ENCODE data around the gene CEP170B. TPM values are rescaled to one million over a fixed set of nuclear protein-coding genes. Genes with fewer than 3 reads are reported as not detected.
"Not testable (repeated sequence)": the region's sequence is repeated elsewhere in the genome, so short reads cannot be mapped to it uniquely, and the experiment has no call there.

CEP170B gene
- total RNA-seq, 2 experiments from 2014 or later = 2.2 to 2.3 TPM

DNA sequence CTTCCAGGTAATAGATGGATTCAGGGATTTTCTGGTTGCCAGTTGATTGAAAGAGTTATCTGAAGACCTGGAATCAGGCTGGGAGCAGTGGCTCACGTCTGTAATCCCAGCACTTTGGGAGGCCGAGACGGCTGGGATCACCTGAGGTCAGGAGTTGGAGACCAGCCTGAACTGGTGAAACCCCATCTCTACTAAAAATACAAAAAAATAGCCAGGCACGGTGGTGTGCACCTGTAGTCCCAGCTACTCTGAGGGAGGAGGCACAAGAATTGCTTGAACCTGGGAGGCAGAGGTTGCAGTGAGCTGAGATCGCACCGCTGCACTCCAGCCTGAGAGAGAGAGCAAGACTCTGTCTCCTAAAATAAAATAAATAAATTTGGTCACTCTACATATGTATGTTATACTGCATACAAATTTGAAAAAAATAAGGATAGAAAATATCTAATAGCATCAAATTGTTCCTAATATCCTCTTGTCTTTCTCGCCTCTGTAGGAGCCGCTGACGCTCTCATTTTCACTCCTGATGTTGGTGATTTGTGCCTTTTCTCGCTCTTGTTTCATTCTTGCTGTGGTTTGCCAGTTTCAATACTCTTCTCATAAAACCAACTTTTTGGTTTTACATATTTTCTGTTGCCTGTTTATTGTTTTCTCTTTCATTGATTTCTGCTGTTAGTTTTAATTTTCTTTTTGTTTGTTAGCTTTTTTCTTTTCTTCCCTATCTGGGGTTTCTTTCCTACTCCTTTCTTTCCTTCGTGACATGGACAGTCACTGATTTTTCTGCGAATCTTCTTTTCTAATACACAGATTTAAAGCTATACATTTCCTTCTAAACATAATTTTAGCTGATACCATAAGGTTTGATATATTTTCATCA is 35.8 kb downstream of the CEP170B start:
- H3K9me3 Mint-ChIP-seq = no peaks in the 10 kb centered on the region
- DNase-seq (no peak), ATAC-seq (no peak)
- H3K4me3 Mint-ChIP-seq = no peak overlapping the region
- H3K4me1 Mint-ChIP-seq (ENCODE audit: low read depth) = peaks cover 2% of the 10 kb centered on the region
- ChIA-PET POLR2A (no interaction called here), CTCF (no interaction called here)
- peaks cover 14% of the 10 kb centered on the region for H3K27me3 Mint-ChIP-seq
- no peaks in the 10 kb centered on the region for H3K36me3 Mint-ChIP-seq (ENCODE audit: low read depth)
- intact Hi-C loops (cut with micrococcal nuclease) = no loop called here
- TF ChIP-seq, protein P1, sequence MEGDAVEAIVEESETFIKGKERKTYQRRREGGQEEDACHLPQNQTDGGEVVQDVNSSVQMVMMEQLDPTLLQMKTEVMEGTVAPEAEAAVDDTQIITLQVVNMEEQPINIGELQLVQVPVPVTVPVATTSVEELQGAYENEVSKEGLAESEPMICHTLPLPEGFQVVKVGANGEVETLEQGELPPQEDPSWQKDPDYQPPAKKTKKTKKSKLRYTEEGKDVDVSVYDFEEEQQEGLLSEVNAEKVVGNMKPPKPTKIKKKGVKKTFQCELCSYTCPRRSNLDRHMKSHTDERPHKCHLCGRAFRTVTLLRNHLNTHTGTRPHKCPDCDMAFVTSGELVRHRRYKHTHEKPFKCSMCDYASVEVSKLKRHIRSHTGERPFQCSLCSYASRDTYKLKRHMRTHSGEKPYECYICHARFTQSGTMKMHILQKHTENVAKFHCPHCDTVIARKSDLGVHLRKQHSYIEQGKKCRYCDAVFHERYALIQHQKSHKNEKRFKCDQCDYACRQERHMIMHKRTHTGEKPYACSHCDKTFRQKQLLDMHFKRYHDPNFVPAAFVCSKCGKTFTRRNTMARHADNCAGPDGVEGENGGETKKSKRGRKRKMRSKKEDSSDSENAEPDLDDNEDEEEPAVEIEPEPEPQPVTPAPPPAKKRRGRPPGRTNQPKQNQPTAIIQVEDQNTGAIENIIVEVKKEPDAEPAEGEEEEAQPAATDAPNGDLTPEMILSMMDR (IDR thresholded peaks at IDR 0.05) = no peak
- no peak overlapping the region for H3K27ac Mint-ChIP-seq

DNA sequence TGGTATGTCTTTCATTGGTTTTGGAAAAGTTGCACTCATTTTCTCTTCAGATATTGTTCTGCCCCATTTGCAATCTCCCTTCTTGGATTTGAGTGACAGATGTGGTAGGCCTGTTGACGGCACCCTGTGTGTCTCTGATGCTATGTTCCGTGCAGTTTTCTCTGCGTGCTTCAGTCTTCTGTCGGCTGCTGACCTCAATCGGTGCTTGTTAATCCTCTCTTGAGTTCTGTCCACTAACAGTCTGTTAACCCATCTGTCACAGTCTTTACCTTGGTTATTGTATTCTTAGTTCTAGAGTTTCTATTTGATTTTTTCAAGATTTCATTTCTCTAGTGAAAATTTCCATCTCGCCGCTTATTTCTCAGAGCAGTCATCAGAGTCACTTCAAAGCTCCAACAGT is 38.9 kb downstream of the CEP170B start:
- H3K4me3 Mint-ChIP-seq = no peak overlapping the region
- TF ChIP-seq, protein P1 (IDR thresholded peaks at IDR 0.05) = no peak
- intact Hi-C loops (cut with micrococcal nuclease) = no loop called here
- no peak overlapping the region for H3K27ac Mint-ChIP-seq
- peaks cover 2% of the 10 kb centered on the region for H3K4me1 Mint-ChIP-seq (ENCODE audit: low read depth)
- no peaks in the 10 kb centered on the region for H3K9me3 Mint-ChIP-seq
- ATAC-seq (no peak), DNase-seq (no peak)
- ChIA-PET CTCF (no interaction called here), POLR2A (no interaction called here)
- peaks cover 23% of the 10 kb centered on the region for H3K27me3 Mint-ChIP-seq
- no peaks in the 10 kb centered on the region for H3K36me3 Mint-ChIP-seq (ENCODE audit: low read depth)

DNA sequence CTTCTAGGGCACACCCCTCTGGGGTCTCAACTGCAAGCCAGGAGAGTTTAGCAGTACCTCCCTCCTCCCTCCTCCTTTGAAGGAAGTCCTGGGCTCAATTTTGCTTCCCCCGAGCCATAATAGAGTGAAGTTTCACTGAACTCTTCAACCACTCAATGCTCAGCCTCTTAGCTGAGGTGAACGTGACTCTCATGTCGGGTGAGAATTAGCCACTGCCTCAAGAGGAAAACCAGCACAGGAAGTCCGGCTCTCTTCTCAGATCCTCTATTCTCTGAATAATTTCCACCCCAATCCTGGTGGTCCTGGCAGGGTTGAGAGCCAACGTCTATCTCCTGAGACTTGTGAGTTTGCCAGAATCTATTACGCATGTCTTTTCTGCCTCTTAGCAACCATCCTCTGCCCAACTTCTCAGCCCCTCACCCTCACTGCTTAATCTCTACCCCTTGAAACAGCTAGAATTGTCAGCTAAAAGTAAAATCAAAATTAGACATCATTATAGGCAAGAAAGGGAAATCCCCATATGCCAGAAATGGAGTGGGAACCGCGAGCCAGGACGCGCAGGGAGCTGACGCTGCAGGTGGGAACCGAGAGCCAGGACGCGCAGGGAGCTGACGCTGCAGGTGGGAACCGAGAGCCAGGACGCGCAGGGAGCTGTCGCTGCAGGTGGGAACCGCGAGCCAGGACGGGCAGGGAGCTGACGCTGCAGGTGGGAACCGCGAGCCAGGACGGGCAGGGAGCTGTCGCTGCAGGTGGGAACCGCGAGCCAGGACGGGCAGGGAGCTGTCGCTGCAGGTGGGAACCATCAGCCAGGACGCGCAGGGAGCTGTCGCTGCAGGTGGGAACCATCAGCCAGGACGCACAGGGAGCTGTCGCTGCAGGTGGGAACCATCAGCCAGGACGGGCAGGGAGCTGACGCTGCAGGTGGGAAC is 39.8 kb downstream of the CEP170B start:
- H3K4me3 Mint-ChIP-seq; H3K36me3 Mint-ChIP-seq (ENCODE audit: low read depth); H3K27ac Mint-ChIP-seq; POLR2A ChIA-PET; DNase-seq; CTCF ChIA-PET; H3K4me1 Mint-ChIP-seq (ENCODE audit: low read depth); H3K9me3 Mint-ChIP-seq; intact Hi-C loops (cut with micrococcal nuclease); ATAC-seq: not testable (repeated sequence)
- peaks cover 26% of the 10 kb centered on the region for H3K27me3 Mint-ChIP-seq

DNA sequence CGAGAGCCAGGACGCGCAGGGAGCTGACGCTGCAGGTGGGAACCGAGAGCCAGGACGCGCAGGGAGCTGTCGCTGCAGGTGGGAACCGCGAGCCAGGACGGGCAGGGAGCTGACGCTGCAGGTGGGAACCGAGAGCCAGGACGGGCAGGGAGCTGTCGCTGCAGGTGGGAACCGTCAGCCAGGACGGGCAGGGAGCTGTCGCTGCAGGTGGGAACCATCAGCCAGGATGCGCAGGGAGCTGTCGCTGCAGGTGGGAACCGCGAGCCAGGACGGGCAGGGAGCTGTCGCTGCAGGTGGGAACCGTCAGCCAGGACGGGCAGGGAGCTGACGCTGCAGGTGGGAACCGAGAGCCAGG is 40.5 kb downstream of the CEP170B start:
- H3K9me3 Mint-ChIP-seq; H3K4me3 Mint-ChIP-seq; ATAC-seq; DNase-seq; intact Hi-C loops (cut with micrococcal nuclease); CTCF ChIA-PET; H3K36me3 Mint-ChIP-seq (ENCODE audit: low read depth); POLR2A ChIA-PET; H3K27ac Mint-ChIP-seq; H3K4me1 Mint-ChIP-seq (ENCODE audit: low read depth): not testable (repeated sequence)
- peaks cover 30% of the 10 kb centered on the region for H3K27me3 Mint-ChIP-seq

DNA sequence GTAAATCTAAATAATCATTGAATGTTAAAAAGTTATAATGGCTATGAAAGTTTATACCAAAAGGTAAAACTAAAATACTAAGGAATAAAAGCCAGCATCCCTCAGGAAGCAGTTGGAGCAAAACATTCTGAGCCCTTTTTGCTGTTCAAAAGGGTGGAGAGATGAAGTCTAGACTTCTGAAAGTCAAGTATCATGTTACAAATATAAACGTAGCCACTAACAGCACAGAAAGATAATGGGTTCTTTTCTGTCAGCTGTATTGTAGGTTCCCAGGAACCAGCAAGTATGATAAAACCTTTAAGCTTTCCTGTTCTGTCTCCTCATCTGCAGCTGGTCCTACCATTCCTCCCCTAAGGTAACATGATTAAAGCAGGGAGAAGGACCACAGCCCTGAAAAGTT is 43.2 kb downstream of the CEP170B start:
- TF ChIP-seq, protein P1 (IDR thresholded peaks at IDR 0.05) = no peak
- H3K4me3 Mint-ChIP-seq = no peak overlapping the region
- peaks cover 36% of the 10 kb centered on the region for H3K27me3 Mint-ChIP-seq
- peaks cover 9% of the 10 kb centered on the region for H3K9me3 Mint-ChIP-seq
- ChIA-PET CTCF (interaction anchor here (1.4 to 1.9 kb wide), 2 partner anchors 13 to 138 kb away, joined by 4 read pairs; no protein-coding TSS in a partner anchor), POLR2A (no interaction called here)
- H3K27ac Mint-ChIP-seq = no peak overlapping the region
- no peak for DNase-seq
- intact Hi-C loops (cut with micrococcal nuclease) = no loop called here
- ATAC-seq = no peak
- no peaks in the 10 kb centered on the region for H3K4me1 Mint-ChIP-seq (ENCODE audit: low read depth)
- peaks cover 6% of the 10 kb centered on the region for H3K36me3 Mint-ChIP-seq (ENCODE audit: low read depth)

All from activated CD8-positive, alpha-beta T cell treated with anti-CD3 and anti-CD28 coated beads for 36 hours (primary cell).